Cardiac muscle cell (in vitro differentiated cells and primary cell): ENCODE measurements around the gene LRRC4C. TPM values are rescaled to one million over a fixed set of nuclear protein-coding genes. Genes with fewer than 3 reads are reported as not detected.

Source experiments
- DNase-seq, 2 donors: peaks; one replicate each; pipeline versions ENCODE4 v3.0.0 to v3.0.0-alpha.2; 2010 to 2017; ENCODE audit warnings: low read depth in 1 of 2, low spot score in 1 of 2
- H3K27ac ChIP-seq: fragments of 200-600 bp; sonication (generic); 2 replicates; pipeline ENCODE4 v1.5.1; 2016
- H3K27me3 ChIP-seq: fragments of 200-600 bp; sonication (generic); 2 replicates; pipeline ENCODE4 v1.6.0; 2016; ENCODE audit warnings: control low read depth
- H3K36me3 ChIP-seq: fragments of 200-600 bp; sonication (generic); 2 replicates; pipeline ENCODE4 v1.5.1; 2016; ENCODE audit warnings: control low read depth
- H3K4me1 ChIP-seq: fragments of 200-600 bp; sonication (generic); 2 replicates; pipeline ENCODE4 v1.8.1; 2017; ENCODE audit warnings: low read depth, mild to moderate bottlenecking, mixed run types
- H3K4me3 ChIP-seq: fragments of 200-600 bp; sonication (generic); 2 replicates; pipeline ENCODE4 v1.5.1; 2016; ENCODE audit warnings: mild to moderate bottlenecking
- H3K9me3 ChIP-seq: fragments of 200-600 bp; sonication (generic); 2 replicates; pipeline ENCODE4 v1.5.1; 2017; ENCODE audit warnings: low read depth, mild to moderate bottlenecking, control low read depth
- polyA plus RNA-seq: library from polyadenylated mRNA; unstranded; fragments of >200 nt; fragmentation: Nextera tagmentation; extraction: Ambion mirVana; gene quantifications from 2 replicates; pipeline ENCODE4 v1.2.1, GENCODE V29; 2016
- total RNA-seq: library from RNA; depleted of rRNA; stranded (reverse); fragments of >200 nt; gene quantifications from 2 replicates; pipeline ENCODE4 v1.2.3, GENCODE V29; 2016
- TF ChIP-seq, protein P1 (sequence below): IDR thresholded peaks from 2 replicates; pipeline ENCODE4 v1.5.1; 2012; ENCODE audit warnings: low read depth, mild to moderate bottlenecking, low read length

The LRRC4C gene
- total and polyA plus RNA-seq, 2 experiments from 2014 or later = 0.66 to 0.77 TPM

DNA sequence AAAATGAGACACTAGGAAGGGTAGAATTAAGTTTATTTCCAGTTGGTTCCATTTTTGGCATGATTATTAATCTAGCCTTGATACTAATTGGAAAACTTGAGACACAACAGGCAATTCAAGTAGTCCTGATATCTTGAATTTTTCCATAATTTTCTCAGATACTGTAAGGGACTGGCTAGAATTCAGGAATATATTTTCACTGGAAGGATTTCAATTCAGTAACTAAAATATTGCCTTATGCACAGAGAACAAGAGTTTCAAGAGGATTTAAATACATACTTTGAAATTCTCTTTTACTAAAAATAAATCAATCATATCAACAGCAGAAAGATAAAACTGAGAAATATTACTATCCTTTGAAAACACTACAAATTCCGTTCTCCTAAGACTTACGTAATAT lies 632.9 kb downstream of the LRRC4C start:
- Histone ChIP-seq H3K27ac (no peak overlapping the region), H3K4me1 (peaks cover 9% of the 10 kb centered on the region), H3K36me3 (no peaks in the 10 kb centered on the region), H3K9me3 (no peaks in the 10 kb centered on the region), H3K4me3 (no peak overlapping the region), H3K27me3 (no peaks in the 10 kb centered on the region)
- no peak for DNase-seq
- TF ChIP-seq, protein P1, sequence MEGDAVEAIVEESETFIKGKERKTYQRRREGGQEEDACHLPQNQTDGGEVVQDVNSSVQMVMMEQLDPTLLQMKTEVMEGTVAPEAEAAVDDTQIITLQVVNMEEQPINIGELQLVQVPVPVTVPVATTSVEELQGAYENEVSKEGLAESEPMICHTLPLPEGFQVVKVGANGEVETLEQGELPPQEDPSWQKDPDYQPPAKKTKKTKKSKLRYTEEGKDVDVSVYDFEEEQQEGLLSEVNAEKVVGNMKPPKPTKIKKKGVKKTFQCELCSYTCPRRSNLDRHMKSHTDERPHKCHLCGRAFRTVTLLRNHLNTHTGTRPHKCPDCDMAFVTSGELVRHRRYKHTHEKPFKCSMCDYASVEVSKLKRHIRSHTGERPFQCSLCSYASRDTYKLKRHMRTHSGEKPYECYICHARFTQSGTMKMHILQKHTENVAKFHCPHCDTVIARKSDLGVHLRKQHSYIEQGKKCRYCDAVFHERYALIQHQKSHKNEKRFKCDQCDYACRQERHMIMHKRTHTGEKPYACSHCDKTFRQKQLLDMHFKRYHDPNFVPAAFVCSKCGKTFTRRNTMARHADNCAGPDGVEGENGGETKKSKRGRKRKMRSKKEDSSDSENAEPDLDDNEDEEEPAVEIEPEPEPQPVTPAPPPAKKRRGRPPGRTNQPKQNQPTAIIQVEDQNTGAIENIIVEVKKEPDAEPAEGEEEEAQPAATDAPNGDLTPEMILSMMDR = no peak

DNA sequence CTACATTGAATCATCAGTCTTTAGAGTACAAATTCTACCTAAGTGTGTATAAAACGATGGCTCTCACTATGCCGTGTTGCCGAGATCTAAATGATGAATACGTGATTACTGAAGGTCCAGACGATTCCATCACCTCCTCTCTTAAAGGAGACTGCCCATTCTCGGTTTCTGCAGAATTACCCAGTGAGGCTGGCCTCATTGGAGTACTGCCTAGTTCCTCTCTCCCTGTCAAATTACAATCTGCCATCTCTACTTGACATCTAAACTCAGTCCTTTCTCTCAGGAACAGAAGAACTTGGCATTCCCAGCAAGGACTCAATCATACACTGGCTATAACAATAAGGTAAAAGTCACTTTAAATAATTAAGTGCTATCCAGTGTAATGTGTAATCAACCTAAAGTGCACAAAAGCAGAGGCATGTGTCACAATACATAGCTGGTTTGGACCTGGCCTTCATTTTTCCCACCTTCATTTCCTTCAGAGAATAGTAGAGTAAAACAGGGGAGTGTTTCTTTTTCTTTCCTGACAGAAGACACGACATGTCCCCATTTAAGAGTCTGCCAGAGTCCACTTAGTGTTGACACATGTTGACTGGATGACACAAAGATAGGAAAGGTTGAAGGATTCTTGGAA lies 634.1 kb downstream of the LRRC4C start:
- no peaks in the 10 kb centered on the region for H3K36me3 ChIP-seq
- no peak for DNase-seq
- no peaks in the 10 kb centered on the region for H3K9me3 ChIP-seq
- H3K27me3 ChIP-seq = no peaks in the 10 kb centered on the region
- no peak overlapping the region for H3K4me3 ChIP-seq
- TF ChIP-seq, protein P1 = no peak
- peaks cover 9% of the 10 kb centered on the region for H3K4me1 ChIP-seq
- no peak overlapping the region for H3K27ac ChIP-seq

DNA sequence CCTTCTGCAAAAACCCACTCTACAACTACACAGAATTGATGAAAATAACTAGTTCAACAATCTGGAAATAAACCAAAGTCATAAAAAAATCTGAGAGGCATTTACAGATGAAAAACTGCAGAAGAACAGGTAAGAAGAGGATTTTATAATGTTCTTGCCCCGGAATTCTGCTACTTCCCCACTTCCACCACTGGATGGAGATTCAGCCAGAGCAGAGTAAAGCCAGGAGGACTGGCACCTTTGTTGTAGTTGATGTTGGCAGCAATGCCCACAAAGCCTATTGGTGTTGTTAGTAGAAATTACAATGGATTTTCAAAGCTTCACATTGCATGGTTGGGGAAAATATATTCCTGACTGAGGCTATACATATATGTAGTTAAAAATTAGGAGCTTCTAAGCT lies 640.2 kb downstream of the LRRC4C start:
- H3K4me1 ChIP-seq = no peaks in the 10 kb centered on the region

DNA sequence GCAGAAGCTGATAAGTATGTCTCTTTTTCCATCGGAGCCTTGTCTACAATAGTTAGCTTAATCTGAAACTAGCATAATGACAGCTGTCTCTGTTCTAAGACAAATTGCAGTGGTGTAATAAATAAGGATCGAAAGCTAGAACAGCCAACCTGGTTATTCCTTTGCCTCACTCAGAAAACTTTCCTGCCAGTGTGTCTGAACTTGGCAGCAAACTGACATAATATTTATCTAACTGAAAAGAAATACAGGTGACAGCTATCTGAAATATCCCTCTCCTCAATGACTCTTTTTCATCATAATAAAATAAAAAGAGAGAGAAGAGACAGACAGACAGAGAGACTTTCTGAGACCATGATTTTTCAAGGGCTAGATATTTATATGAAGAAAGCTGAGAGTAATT lies 642.5 kb downstream of the LRRC4C start:
- H3K36me3 ChIP-seq = no peaks in the 10 kb centered on the region
- no peak for DNase-seq
- H3K4me3 ChIP-seq = no peak overlapping the region
- H3K27ac ChIP-seq = no peak overlapping the region
- H3K4me1 ChIP-seq = no peaks in the 10 kb centered on the region
- TF ChIP-seq, protein P1 = no peak
- no peaks in the 10 kb centered on the region for H3K9me3 ChIP-seq
- H3K27me3 ChIP-seq = no peaks in the 10 kb centered on the region

More for the DNA sequence above, 640.2 kb downstream of the LRRC4C start:
- Histone ChIP-seq H3K36me3 (no peaks in the 10 kb centered on the region), H3K4me3 (no peak overlapping the region), H3K27ac (no peak overlapping the region), H3K9me3 (no peaks in the 10 kb centered on the region), H3K27me3 (no peaks in the 10 kb centered on the region)
- TF ChIP-seq, protein P1 = no peak
- DNase-seq = no peak

DNA sequence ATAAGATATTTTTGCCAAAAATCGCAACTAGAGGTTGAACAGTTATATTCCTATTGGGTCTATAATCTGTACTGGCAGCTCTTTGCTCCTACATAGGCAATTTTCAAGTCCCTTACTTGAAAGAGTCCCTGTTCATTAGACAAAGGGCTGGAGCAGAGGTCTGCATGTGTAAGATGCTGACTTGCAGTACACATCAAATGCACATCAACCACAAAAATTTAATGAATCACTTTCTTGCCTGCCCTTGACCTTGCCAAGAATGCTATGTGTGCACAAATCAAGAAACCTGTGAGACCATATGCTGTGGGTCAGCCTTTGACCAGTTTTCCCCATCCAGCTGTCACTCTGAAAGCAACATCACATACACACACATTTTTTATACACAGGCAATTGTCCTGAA lies 661.5 kb downstream of the LRRC4C start:
- Histone ChIP-seq H3K4me1 (no peaks in the 10 kb centered on the region), H3K36me3 (no peaks in the 10 kb centered on the region), H3K9me3 (no peaks in the 10 kb centered on the region), H3K4me3 (no peak overlapping the region), H3K27me3 (no peaks in the 10 kb centered on the region), H3K27ac (no peak overlapping the region)
- DNase-seq = no peak
- TF ChIP-seq, protein P1 = no peak
